GM18499 (cell line): ENCODE data around the gene CDHR4.

Experiments used
- ATAC-seq: cut with Tn5 transposase; IDR thresholded peaks from one replicate; pipeline ENCODE4 v1.9.1; 2021; ENCODE audit warnings: moderate number of reproducible peaks; ENCODE audit not compliant: insufficient read depth, unreplicated experiment

Gene CDHR4

DNA sequence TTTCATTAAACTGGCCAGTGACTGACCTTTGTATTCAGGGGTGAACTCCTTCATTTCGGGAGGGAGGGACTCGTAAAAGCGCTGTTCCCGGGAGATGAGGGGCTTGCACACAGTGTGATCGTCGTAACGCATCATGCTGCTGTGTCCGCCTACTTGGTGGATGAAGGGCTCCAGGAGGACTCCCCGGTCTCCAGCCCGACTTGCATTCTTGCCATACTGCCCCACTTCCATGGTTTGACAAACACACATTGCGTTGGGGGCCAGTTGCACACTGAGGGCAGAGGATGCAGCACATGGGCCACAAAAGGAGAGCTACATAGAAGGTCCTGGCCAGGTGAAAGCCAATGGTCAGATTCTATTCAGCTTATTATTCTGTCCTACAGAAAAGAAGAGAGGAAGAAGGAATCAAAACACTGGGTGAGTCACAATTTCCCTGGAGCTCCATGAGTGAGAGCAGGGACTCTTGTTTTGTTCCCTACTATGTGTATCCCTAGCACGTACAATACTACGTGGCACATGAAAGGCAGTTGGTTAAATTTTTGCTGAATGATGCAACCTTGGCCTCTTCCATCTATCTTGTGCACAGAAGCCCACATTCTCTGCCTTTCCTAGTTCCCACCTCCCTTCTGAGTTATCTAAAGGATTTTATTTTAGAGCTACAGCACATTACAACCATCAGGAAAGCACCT is 51.7 kb downstream of the CDHR4 start:
- ATAC-seq = no peak

DNA sequence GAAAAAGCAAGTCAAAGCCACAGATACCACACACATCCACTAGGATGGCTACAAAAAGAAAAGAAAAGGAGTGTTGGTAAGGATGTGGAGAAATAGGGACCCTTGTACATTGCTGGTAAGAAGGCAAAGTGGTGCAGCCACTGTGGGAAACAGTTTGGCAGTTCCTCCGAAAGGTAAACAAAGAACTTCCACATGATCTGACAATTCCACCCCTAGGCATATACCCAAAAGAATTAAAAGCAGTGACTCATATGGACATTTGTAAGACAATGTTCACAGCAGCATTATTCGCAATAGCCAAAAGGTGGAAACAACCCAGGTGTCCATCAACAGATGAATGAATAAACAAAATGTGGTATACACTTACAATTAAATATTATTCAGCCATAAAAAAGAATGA is 53.7 kb downstream of the CDHR4 start:
- no peak for ATAC-seq
